ACC112 (cell line): ENCODE measurements around the gene RNF175.

Experiments
- H2AFZ ChIP-seq: fragments of 200-600 bp; sonication (generic); one replicate; pipeline ENCODE4 v1.6.0; 2017; ENCODE audit warnings: antibody characterized with exemption, low read length; ENCODE audit not compliant: unreplicated experiment
- H3K27ac ChIP-seq: fragments of 200-600 bp; sonication (generic); 2 replicates; pipeline ENCODE4 v1.5.1; 2014; ENCODE audit warnings: low read depth, mild to moderate bottlenecking, antibody characterized with exemption, low read length, moderate library complexity
- H3K27me3 ChIP-seq: fragments of 200-600 bp; sonication (generic); 2 replicates; pipeline ENCODE4 v1.6.1; 2014; ENCODE audit warnings: mild to moderate bottlenecking, antibody characterized with exemption, low read length, moderate library complexity, mixed read lengths; ENCODE audit not compliant: insufficient read depth
- H3K36me3 ChIP-seq: fragments of 200-600 bp; sonication (generic); 2 replicates; pipeline ENCODE4 v1.6.1; 2016; ENCODE audit warnings: mild to moderate bottlenecking, antibody characterized with exemption, low read length, moderate library complexity, mixed read lengths; ENCODE audit not compliant: insufficient read depth
- H3K4me1 ChIP-seq: fragments of 200-600 bp; sonication (generic); one replicate; pipeline ENCODE4 v1.6.1; 2016; ENCODE audit warnings: low read length, mixed read lengths; ENCODE audit not compliant: insufficient read depth, unreplicated experiment, control insufficient read depth
- H3K4me3 ChIP-seq: fragments of 200-600 bp; sonication (generic); 2 replicates; pipeline ENCODE4 v1.5.1; 2014; ENCODE audit warnings: mild to moderate bottlenecking, low read depth, low read length
- H3K79me2 ChIP-seq: fragments of 200-600 bp; sonication (generic); one replicate; pipeline ENCODE4 v1.6.0; 2016; ENCODE audit warnings: low read length; ENCODE audit not compliant: control insufficient read depth, unreplicated experiment, insufficient read depth

RNF175 gene

GRCh38 chr4:153766758-153767157 is 6.9 kb upstream of the RNF175 start:
- Histone ChIP-seq H2AFZ (no peak overlapping the region), H3K27ac (no peak overlapping the region), H3K4me1 (no peaks in the 10 kb centered on the region), H3K4me3 (no peak overlapping the region), H3K79me2 (no peaks in the 10 kb centered on the region), H3K27me3 (no peaks in the 10 kb centered on the region), H3K36me3 (no peaks in the 10 kb centered on the region)

GRCh38 chr4:153765894-153766293 is 6.1 kb upstream of the RNF175 start:
- Histone ChIP-seq H3K27me3 (peaks cover 7% of the 10 kb centered on the region; the same call in 1 of the 2 replicates), H3K4me1 (no peaks in the 10 kb centered on the region), H3K36me3 (no peaks in the 10 kb centered on the region), H3K27ac (no peak overlapping the region), H3K4me3 (no peak overlapping the region), H3K79me2 (no peaks in the 10 kb centered on the region), H2AFZ (no peak overlapping the region)

- no peaks in the 10 kb centered on the region for H3K79me2 ChIP-seq
Measured at GRCh38 chr4:153764601-153765368, 5.0 kb upstream of the RNF175 start.

GRCh38 chr4:153763404-153763803 is 3.6 kb upstream of the RNF175 start:
- H3K27me3 ChIP-seq, result peaks cover 23% of the 10 kb centered on the region
- H2AFZ ChIP-seq, result no peak overlapping the region
- H3K4me3 ChIP-seq, result no peak overlapping the region
- H3K79me2 ChIP-seq, result no peaks in the 10 kb centered on the region
- no peaks in the 10 kb centered on the region for H3K4me1 ChIP-seq
- no peaks in the 10 kb centered on the region for H3K36me3 ChIP-seq
- no peak overlapping the region for H3K27ac ChIP-seq

More at GRCh38 chr4:153764601-153765368, 5.0 kb upstream of the RNF175 start:
- H3K27ac ChIP-seq, result no peak overlapping the region
- peaks cover 10% of the 10 kb centered on the region; the same call in 1 of the 2 replicates for H3K27me3 ChIP-seq
- no peak overlapping the region for H2AFZ ChIP-seq
- H3K4me1 ChIP-seq, result no peaks in the 10 kb centered on the region
- no peak overlapping the region for H3K4me3 ChIP-seq
- no peaks in the 10 kb centered on the region for H3K36me3 ChIP-seq

- Histone ChIP-seq H2AFZ (no peak overlapping the region), H3K27ac (no peak overlapping the region), H3K27me3 (peaks cover 27% of the 10 kb centered on the region), H3K4me3 (peak overlapping the region; percentile 78), H3K79me2 (no peaks in the 10 kb centered on the region), H3K36me3 (no peaks in the 10 kb centered on the region), H3K4me1 (no peaks in the 10 kb centered on the region)
Measured at GRCh38 chr4:153758688-153759406, 977 bp downstream of the RNF175 start.

- Histone ChIP-seq H3K27ac (no peak overlapping the region), H3K36me3 (no peaks in the 10 kb centered on the region), H3K4me1 (no peaks in the 10 kb centered on the region), H3K79me2 (no peaks in the 10 kb centered on the region), H2AFZ (no peak overlapping the region), H3K4me3 (no peak overlapping the region), H3K27me3 (peaks cover 27% of the 10 kb centered on the region)
Measured at GRCh38 chr4:153758136-153758535, 1.7 kb downstream of the RNF175 start.

- Histone ChIP-seq H2AFZ (no peak overlapping the region), H3K79me2 (no peaks in the 10 kb centered on the region), H3K36me3 (no peaks in the 10 kb centered on the region), H3K4me1 (no peaks in the 10 kb centered on the region), H3K4me3 (no peak overlapping the region), H3K27me3 (peaks cover 27% of the 10 kb centered on the region), H3K27ac (no peak overlapping the region)
Measured at GRCh38 chr4:153757407-153757806, 2.4 kb downstream of the RNF175 start.

GRCh38 chr4:153755186-153755585 is 4.6 kb downstream of the RNF175 start:
- Histone ChIP-seq H2AFZ (no peak overlapping the region), H3K4me1 (no peaks in the 10 kb centered on the region), H3K4me3 (no peak overlapping the region), H3K27ac (no peak overlapping the region), H3K79me2 (no peaks in the 10 kb centered on the region), H3K36me3 (no peaks in the 10 kb centered on the region), H3K27me3 (peaks cover 17% of the 10 kb centered on the region)

- Histone ChIP-seq H3K27ac (no peak overlapping the region), H3K79me2 (no peaks in the 10 kb centered on the region), H2AFZ (no peak overlapping the region), H3K36me3 (no peaks in the 10 kb centered on the region), H3K4me3 (no peak overlapping the region), H3K4me1 (peaks cover 9% of the 10 kb centered on the region), H3K27me3 (no peaks in the 10 kb centered on the region; the same call in 1 of the 2 replicates)
Measured at GRCh38 chr4:153750197-153750817, 9.5 kb downstream of the RNF175 start.

GRCh38 chr4:153748378-153748777 is 11.4 kb downstream of the RNF175 start:
- H3K27me3 ChIP-seq, result no peaks in the 10 kb centered on the region; the same call in 1 of the 2 replicates
- H3K4me1 ChIP-seq, result peaks cover 9% of the 10 kb centered on the region
- H3K27ac ChIP-seq, result no peak overlapping the region
- H3K4me3 ChIP-seq, result no peak overlapping the region
- no peaks in the 10 kb centered on the region for H3K79me2 ChIP-seq
- no peaks in the 10 kb centered on the region for H3K36me3 ChIP-seq
- H2AFZ ChIP-seq, result no peak overlapping the region
